ENCODE results near the gene NCL.

NCL gene

DNA sequence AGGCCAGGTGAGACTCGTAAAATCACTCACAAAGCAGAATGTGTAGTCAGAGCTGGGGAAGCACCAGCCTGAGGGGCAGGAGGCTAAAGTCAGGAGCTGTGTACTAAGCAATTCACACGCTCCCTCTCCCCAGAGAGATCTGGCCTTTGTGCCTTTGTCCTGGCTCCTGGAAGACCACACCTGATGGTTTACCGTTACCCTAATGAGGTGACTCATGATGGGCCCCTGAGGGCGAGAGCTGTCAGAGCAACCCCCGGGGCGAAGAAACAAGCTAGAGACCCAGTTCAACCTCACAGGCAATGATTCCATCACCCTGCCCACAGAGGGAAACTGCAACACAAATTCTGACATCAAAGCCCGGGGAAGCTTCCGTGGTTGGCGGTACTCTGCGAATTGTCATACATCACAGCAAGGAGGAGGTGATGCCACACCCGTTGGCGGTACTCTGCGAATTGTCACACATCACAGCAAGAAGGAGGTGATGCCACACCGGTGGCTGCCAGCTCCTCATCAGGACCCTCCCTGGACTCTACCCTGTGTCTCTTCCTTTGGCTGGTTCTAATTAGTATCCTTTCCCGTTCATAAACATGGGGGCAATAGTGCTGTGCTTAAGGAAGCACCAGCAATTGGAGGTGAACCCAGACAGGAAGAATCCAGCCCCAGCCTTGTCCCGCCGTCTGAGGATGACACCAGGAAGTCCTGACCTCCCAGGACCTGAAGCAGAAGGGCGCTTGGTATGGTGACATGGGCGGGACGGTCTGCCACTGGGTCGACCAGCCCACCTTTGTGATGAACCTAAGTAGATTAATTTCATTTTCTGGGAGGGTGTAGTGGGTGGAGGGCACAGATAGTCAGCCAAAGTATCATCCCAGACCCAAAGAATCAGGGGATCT is 38.2 kb downstream of the NCL start:
- Histone ChIP-seq H3K36me3 (ENCODE audit: insufficient read depth, low read depth, low read length) (no peaks in the 10 kb centered on the region), H3K9me3 (ENCODE audit: insufficient read depth, low read depth, low read length) (no peaks in the 10 kb centered on the region), H3K27ac (ENCODE audit: low read length) (no peak overlapping the region), H3K4me3 (ENCODE audit: low read length) (no peak overlapping the region), H3K27me3 (ENCODE audit: insufficient read depth, low read length) (no peaks in the 10 kb centered on the region; the same call in 1 of the 2 replicates), H3K4me1 (ENCODE audit: insufficient read depth, low read length) (no peaks in the 10 kb centered on the region; the same call in 1 of the 2 replicates), H3K9ac (ENCODE audit: low read depth, low read length) (no peak overlapping the region)

DNA sequence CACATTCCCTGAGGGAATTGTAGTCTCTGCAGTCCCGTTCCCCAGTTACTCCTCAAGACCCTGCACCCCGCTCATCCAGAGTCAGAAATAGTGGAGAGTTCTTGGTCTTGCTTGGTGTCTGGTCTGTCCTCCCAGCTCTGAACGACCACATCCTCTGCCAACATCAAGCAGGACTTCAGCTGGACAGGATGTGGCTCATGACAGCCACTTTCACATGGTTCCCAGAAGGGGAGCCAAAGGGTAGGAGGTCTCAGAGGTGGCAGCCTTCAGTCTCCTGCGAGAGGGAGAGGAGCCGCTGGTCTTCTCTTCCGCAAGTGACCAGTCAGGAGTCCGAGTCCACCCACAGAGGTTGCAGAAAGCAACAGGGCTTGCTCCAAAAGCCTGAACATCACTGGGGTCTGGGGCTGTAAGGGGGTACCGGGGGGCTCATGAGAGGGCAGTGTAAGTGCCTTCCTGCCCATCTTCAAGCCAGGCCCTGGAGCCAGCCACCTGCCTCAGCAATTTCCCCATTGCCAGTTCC is 38.9 kb downstream of the NCL start:
- H3K27me3 ChIP-seq (ENCODE audit: insufficient read depth, low read length): no peaks in the 10 kb centered on the region; the same call in 1 of the 2 replicates
- no peak overlapping the region for H3K4me3 ChIP-seq (ENCODE audit: low read length)
- H3K4me1 ChIP-seq (ENCODE audit: insufficient read depth, low read length): no peaks in the 10 kb centered on the region; the same call in 1 of the 2 replicates
- no peaks in the 10 kb centered on the region for H3K36me3 ChIP-seq (ENCODE audit: insufficient read depth, low read depth, low read length)
- no peak overlapping the region for H3K27ac ChIP-seq (ENCODE audit: low read length)
- H3K9me3 ChIP-seq (ENCODE audit: insufficient read depth, low read depth, low read length): no peaks in the 10 kb centered on the region
- H3K9ac ChIP-seq (ENCODE audit: low read depth, low read length): no peak overlapping the region

DNA sequence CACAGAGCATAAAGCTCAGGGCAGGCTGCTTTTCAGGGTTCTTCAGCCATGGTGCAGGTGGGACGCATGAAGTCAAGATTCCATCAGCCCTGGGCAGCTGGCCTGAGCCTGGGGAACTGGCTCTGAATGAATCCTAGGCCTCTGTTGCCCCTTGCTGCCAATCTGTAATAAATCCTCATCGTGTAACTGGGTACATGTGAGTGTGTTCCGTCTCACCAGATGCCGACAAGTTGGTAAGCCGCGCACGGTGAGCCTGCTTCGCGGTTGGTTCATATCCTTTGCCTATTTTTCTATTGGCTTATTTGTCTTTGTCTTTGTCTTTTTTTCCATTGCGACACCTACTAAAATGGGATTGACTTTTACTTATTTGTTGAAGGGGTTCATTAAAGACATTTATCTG is 41.1 kb downstream of the NCL start:
- H3K4me1 ChIP-seq (ENCODE audit: insufficient read depth, low read length): no peaks in the 10 kb centered on the region
- H3K36me3 ChIP-seq (ENCODE audit: insufficient read depth, low read depth, low read length): no peaks in the 10 kb centered on the region
- H3K27me3 ChIP-seq (ENCODE audit: insufficient read depth, low read length): no peaks in the 10 kb centered on the region; the same call in 1 of the 2 replicates
- no peaks in the 10 kb centered on the region for H3K9me3 ChIP-seq (ENCODE audit: insufficient read depth, low read depth, low read length)
- H3K27ac ChIP-seq (ENCODE audit: low read length): no peak overlapping the region
- H3K9ac ChIP-seq (ENCODE audit: low read depth, low read length): no peak overlapping the region
- no peak overlapping the region for H3K4me3 ChIP-seq (ENCODE audit: low read length)

- H3K27me3 ChIP-seq (ENCODE audit: insufficient read depth, low read length): no peaks in the 10 kb centered on the region; the same call in 1 of the 2 replicates
- H3K36me3 ChIP-seq (ENCODE audit: insufficient read depth, low read depth, low read length): no peaks in the 10 kb centered on the region
- H3K27ac ChIP-seq (ENCODE audit: low read length): no peak overlapping the region
- no peak overlapping the region for H3K9ac ChIP-seq (ENCODE audit: low read depth, low read length)
- no peaks in the 10 kb centered on the region for H3K9me3 ChIP-seq (ENCODE audit: insufficient read depth, low read depth, low read length)
- no peak overlapping the region for H3K4me3 ChIP-seq (ENCODE audit: low read length)
- no peaks in the 10 kb centered on the region for H3K4me1 ChIP-seq (ENCODE audit: insufficient read depth, low read length)
These were observed 42.2 kb downstream of the NCL start for GRCh38 chr2:231422056-231422455.

DNA sequence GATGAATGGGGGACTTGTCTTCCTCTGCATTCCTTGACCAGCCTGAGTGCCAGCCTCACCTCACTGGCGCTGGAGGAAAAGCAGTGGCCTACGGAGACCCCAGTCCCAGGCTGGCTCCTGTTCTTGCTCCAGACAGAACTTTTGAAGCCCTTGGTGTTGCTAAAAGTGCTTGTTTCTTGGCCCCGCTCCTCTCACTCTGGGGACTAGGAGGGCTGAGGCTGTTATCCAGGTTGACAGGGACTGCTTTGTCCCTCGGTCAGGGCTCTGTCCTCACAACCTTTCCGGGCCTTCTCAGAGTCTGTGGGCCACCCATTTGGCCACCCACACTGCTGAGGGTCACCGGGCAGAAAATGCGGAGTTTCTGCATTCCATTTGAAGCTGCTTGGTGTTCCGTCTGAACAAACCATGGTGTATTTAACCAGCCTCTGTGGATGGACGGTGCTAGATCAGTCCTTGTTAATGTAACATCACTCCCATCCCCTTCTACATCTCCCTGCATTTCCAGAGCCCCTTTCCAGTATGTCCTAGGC is 43.2 kb downstream of the NCL start:
- H3K27ac ChIP-seq (ENCODE audit: low read length): no peak overlapping the region
- H3K4me1 ChIP-seq (ENCODE audit: insufficient read depth, low read length): no peaks in the 10 kb centered on the region
- no peak overlapping the region for H3K4me3 ChIP-seq (ENCODE audit: low read length)
- H3K27me3 ChIP-seq (ENCODE audit: insufficient read depth, low read length): no peaks in the 10 kb centered on the region; the same call in 1 of the 2 replicates
- H3K9me3 ChIP-seq (ENCODE audit: insufficient read depth, low read depth, low read length): no peaks in the 10 kb centered on the region
- no peaks in the 10 kb centered on the region for H3K36me3 ChIP-seq (ENCODE audit: insufficient read depth, low read depth, low read length)
- H3K9ac ChIP-seq (ENCODE audit: low read depth, low read length): no peak overlapping the region

GRCh38 chr2:231418820-231419640 is 45.3 kb downstream of the NCL start:
- H3K27ac ChIP-seq (ENCODE audit: low read length): no peak overlapping the region
- no peaks in the 10 kb centered on the region; the same call in 1 of the 2 replicates for H3K27me3 ChIP-seq (ENCODE audit: insufficient read depth, low read length)
- peaks cover 5% of the 10 kb centered on the region; the same call in 1 of the 2 replicates for H3K4me1 ChIP-seq (ENCODE audit: insufficient read depth, low read length)
- no peaks in the 10 kb centered on the region for H3K36me3 ChIP-seq (ENCODE audit: insufficient read depth, low read depth, low read length)
- H3K4me3 ChIP-seq (ENCODE audit: low read length): no peak overlapping the region
- no peaks in the 10 kb centered on the region for H3K9me3 ChIP-seq (ENCODE audit: insufficient read depth, low read depth, low read length)
- no peak overlapping the region for H3K9ac ChIP-seq (ENCODE audit: low read depth, low read length)

- H3K27ac ChIP-seq (ENCODE audit: low read length): no peak overlapping the region
- no peak overlapping the region for H3K4me3 ChIP-seq (ENCODE audit: low read length)
- no peaks in the 10 kb centered on the region; the same call in 1 of the 2 replicates for H3K27me3 ChIP-seq (ENCODE audit: insufficient read depth, low read length)
- H3K36me3 ChIP-seq (ENCODE audit: insufficient read depth, low read depth, low read length): no peaks in the 10 kb centered on the region
- peaks cover 4% of the 10 kb centered on the region; the same call in 1 of the 2 replicates for H3K9me3 ChIP-seq (ENCODE audit: insufficient read depth, low read depth, low read length)
- no peak overlapping the region for H3K9ac ChIP-seq (ENCODE audit: low read depth, low read length)
- peaks cover 25% of the 10 kb centered on the region for H3K4me1 ChIP-seq (ENCODE audit: insufficient read depth, low read length)
These were observed 49.3 kb downstream of the NCL start for GRCh38 chr2:231415029-231415428.

DNA sequence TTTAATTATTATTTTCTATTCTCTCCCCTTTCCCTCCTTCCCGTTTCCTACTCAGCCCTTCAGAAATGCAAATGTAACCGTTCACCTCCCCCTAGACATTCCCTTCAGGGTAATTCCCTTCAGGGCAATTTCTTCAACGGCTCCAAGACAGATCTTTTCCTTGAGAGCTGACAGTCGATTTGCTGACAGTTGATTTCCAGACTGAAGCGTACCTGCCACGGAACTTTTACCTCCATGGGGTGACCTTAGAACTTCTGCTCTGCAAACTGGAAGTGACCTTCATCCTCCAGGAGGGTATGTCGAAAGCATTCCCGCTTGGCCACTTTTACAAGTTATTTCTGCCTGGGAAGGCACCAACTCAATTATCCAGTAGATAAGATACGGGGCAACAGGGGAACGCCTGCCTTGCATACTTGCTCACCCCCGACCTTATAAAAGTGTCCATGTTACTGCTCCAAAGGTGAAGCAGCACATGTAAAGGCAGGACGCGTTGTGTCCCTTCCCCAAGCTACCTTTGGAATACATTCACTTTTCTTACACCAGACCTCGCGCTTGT is 50.3 kb downstream of the NCL start:
- H3K36me3 ChIP-seq (ENCODE audit: insufficient read depth, low read depth, low read length): no peaks in the 10 kb centered on the region
- H3K4me1 ChIP-seq (ENCODE audit: insufficient read depth, low read length): peaks cover 25% of the 10 kb centered on the region
- H3K9ac ChIP-seq (ENCODE audit: low read depth, low read length): no peak overlapping the region; the same call in 1 of the 2 replicates
- peak overlapping the region; percentile 3; the same call in 1 of the 2 replicates for H3K4me3 ChIP-seq (ENCODE audit: low read length)
- peaks cover 12% of the 10 kb centered on the region; the same call in 1 of the 2 replicates for H3K9me3 ChIP-seq (ENCODE audit: insufficient read depth, low read depth, low read length)
- H3K27me3 ChIP-seq (ENCODE audit: insufficient read depth, low read length): no peaks in the 10 kb centered on the region; the same call in 1 of the 2 replicates
- H3K27ac ChIP-seq (ENCODE audit: low read length): no peak overlapping the region

GRCh38 chr2:231413456-231413855 is 50.8 kb downstream of the NCL start:
- H3K27ac ChIP-seq (ENCODE audit: low read length): no peak overlapping the region
- H3K27me3 ChIP-seq (ENCODE audit: insufficient read depth, low read length): no peaks in the 10 kb centered on the region; the same call in 1 of the 2 replicates
- no peaks in the 10 kb centered on the region for H3K36me3 ChIP-seq (ENCODE audit: insufficient read depth, low read depth, low read length)
- peaks cover 25% of the 10 kb centered on the region for H3K4me1 ChIP-seq (ENCODE audit: insufficient read depth, low read length)
- peaks cover 12% of the 10 kb centered on the region; the same call in 1 of the 2 replicates for H3K9me3 ChIP-seq (ENCODE audit: insufficient read depth, low read depth, low read length)
- H3K4me3 ChIP-seq (ENCODE audit: low read length): no peak overlapping the region
- H3K9ac ChIP-seq (ENCODE audit: low read depth, low read length): 0 out of 2 replicates have a peak overlapping the region, but pooled peaks have one; percentile 5

GRCh38 chr2:231412618-231412963 is 51.7 kb downstream of the NCL start:
- no peak overlapping the region for H3K27ac ChIP-seq (ENCODE audit: low read length)
- H3K9ac ChIP-seq (ENCODE audit: low read depth, low read length): peak overlapping the region; percentile 58
- no peaks in the 10 kb centered on the region for H3K36me3 ChIP-seq (ENCODE audit: insufficient read depth, low read depth, low read length)
- H3K4me3 ChIP-seq (ENCODE audit: low read length): peak overlapping the region; percentile 65; the same call in 1 of the 2 replicates
- no peaks in the 10 kb centered on the region; the same call in 1 of the 2 replicates for H3K27me3 ChIP-seq (ENCODE audit: insufficient read depth, low read length)
- H3K4me1 ChIP-seq (ENCODE audit: insufficient read depth, low read length): peaks cover 25% of the 10 kb centered on the region
- peaks cover 12% of the 10 kb centered on the region; the same call in 1 of the 2 replicates for H3K9me3 ChIP-seq (ENCODE audit: insufficient read depth, low read depth, low read length)

All from iPS-20b (cell line).